Measurements from ENCODE around the gene UPK2. TPM values are rescaled to one million over a fixed set of nuclear protein-coding genes. Genes with fewer than 3 reads are reported as not detected.
"Not testable (repeated sequence)": the region's sequence is repeated elsewhere in the genome, so short reads cannot be mapped to it uniquely, and the experiment has no call there.

Gene UPK2
- total RNA-seq, 1 experiment from 2014 or later, result not detected

DNA sequence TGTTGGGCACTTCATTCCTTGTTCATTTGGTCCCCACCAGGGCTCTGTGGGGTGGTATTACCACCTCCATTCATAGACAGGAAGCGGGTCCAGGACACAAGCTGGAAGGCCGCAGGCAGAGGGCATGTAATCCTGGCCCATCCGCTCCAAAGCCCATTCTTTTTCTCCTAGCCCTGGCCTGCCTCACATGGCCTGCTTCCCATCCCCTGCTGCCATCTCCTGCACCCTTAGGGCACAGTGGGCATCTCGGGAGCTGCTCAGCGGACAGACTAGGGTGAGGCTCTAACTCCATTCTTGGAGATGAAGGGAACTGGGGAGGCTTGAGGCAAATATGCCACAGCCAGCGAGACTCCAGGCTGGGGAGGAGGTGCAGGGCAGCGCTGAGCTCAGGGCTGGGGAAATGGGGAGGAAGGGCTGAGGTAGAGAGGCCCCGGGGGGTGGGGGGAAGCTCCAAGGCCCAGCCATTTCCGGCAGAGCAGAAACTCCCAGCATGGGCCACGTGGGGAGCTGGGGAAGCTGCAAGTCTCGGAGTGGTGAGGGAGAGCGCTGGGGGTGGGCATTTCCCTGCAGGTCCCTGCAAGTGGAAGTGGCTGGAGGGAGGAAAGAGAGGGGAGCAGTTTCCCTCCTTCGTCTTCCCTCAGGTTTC, 16.0 kb upstream of the UPK2 start:
- H3K4me3 ChIP-seq, result no peak overlapping the region
- DNase-seq, result no peak
- H3K27me3 ChIP-seq, result no peaks in the 10 kb centered on the region
- H3K36me3 ChIP-seq, result no peaks in the 10 kb centered on the region
- no peak overlapping the region for H3K27ac ChIP-seq
- no peaks in the 10 kb centered on the region for H3K4me1 ChIP-seq
- H3K9me3 ChIP-seq (replicated peaks), result no peaks in the 10 kb centered on the region

DNA sequence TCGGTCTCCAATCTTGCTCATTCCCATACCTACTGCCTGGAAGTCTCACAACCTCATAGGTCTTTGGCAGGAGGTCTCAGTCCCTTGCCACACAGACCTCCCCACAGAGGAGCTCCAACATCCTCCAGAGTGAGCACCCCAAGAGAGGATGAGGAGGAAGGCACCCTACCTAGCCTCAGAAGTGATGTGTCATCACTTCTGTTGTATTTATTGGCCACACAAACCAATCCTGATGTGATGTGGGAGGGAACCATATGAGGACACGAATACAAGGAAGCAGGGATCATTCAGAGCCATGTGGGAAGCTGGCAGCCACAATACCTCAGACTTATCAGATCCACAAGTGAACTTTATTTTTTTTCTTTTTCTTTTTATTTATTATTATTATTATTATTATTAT, 9.0 kb upstream of the UPK2 start:
- Histone ChIP-seq H3K4me1 (no peaks in the 10 kb centered on the region), H3K27me3 (no peaks in the 10 kb centered on the region), H3K27ac (no peak overlapping the region), H3K9me3 (replicated peaks) (no peaks in the 10 kb centered on the region), H3K36me3 (no peaks in the 10 kb centered on the region), H3K4me3 (no peak overlapping the region)
- DNase-seq, result no peak

DNA sequence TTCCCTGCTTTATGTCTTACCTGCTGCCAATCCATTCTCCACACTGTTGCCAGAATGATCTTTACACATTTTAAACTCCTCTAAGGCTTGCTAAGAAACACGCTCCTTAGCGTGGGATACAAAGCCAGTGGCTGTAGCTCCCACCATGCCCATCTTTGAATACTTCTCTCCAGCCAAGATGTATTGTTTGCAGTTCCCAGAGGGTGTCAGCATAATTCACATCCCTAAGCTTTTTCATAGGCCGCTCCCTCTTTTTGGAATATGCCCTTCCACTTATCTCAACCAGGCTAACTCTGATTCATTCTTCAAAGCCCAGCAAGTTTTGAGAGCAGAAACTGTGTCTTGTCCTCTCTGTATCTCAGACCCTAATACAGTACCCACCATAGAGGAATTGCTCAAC, 8.1 kb upstream of the UPK2 start:
- Histone ChIP-seq H3K4me1 (no peaks in the 10 kb centered on the region), H3K4me3 (no peak overlapping the region), H3K27ac (no peak overlapping the region), H3K27me3 (no peaks in the 10 kb centered on the region), H3K36me3 (no peaks in the 10 kb centered on the region), H3K9me3 (replicated peaks) (no peaks in the 10 kb centered on the region)
- DNase-seq, result no peak

DNA sequence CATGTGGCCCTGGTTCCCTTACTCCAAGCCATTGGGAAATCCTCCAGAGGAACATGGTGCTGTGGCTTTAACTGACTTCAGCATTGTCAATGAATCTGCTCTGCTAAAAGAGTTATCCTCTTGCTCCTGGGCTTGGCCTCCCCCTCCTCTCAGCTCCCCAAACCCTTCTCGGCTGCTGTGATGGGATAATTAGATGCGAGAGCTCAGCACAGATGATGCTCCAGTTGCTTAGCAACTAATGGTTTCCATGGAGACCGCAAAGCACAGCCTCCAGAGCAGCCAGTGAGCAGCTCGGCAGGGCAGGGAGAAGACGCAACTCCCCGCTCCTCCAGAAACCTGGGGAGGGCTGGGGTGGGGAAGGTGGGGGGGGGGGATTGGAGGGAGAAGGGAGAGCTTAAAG, 2.8 kb upstream of the UPK2 start:
- no peak overlapping the region for H3K4me3 ChIP-seq
- H3K9me3 ChIP-seq (replicated peaks), result no peaks in the 10 kb centered on the region
- H3K36me3 ChIP-seq, result no peaks in the 10 kb centered on the region
- 0 out of 2 replicates have a peak, but pooled peaks cover 3% of the 10 kb centered on the region for H3K4me1 ChIP-seq
- no peaks in the 10 kb centered on the region for H3K27me3 ChIP-seq
- DNase-seq, result peak; percentile 42 to 52
- no peak overlapping the region for H3K27ac ChIP-seq

DNA sequence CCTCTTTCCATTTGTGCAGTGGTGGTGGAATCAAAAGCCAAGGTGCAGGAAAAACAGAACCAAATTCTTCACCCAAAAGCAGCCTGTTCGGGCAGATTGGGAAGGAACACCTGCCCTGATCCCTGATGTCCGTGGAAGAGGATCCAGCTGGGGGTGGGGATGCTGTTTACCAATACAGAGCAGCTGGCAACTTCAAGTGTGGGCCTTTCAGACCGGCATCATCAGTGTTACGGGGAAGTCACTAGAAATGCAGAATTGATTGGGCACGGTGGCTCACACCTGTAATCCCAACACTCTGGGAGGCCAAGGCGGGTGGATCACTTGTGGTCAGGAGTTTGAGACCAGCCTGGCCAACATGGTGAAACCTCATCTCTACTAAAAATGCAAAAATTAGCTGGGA, 2.1 kb upstream of the UPK2 start:
- H3K36me3 ChIP-seq; H3K27me3 ChIP-seq; H3K9me3 ChIP-seq (replicated peaks); H3K4me1 ChIP-seq; H3K27ac ChIP-seq; H3K4me3 ChIP-seq: not testable (repeated sequence)
- peak; percentile 39 to 54 for DNase-seq

DNA sequence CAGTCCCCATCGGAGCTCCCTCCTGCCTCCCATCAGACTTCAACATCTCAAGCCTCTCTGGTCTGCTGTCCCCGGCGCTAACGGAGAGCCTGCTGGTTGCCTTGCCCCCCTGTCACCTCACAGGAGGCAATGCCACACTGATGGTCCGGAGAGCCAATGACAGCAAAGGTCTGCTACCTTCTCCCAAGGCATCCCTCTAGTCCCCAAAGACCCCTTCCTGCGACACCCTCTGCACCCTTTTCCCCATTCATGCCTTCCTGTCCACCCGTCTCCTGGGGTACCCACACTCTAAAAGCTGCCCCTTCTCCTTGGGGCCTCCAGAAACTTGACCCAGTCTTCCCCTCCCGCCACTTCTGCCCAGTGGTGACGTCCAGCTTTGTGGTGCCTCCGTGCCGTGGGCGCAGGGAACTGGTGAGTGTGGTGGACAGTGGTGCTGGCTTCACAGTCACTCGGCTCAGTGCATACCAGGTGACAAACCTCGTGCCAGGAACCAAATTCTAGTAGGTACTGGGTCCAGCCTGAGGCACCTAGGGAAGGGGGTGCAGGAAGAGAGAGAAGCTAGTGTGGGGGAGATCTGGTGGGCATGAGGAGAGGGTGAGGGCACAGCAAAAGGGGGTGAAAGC, 860 bp downstream of the UPK2 start:
- Histone ChIP-seq H3K4me3 (no peak overlapping the region), H3K36me3 (no peaks in the 10 kb centered on the region), H3K27me3 (no peaks in the 10 kb centered on the region), H3K4me1 (0 out of 2 replicates have a peak, but pooled peaks cover 3% of the 10 kb centered on the region), H3K27ac (no peak overlapping the region), H3K9me3 (replicated peaks) (no peaks in the 10 kb centered on the region)
- DNase-seq, result no peak

DNA sequence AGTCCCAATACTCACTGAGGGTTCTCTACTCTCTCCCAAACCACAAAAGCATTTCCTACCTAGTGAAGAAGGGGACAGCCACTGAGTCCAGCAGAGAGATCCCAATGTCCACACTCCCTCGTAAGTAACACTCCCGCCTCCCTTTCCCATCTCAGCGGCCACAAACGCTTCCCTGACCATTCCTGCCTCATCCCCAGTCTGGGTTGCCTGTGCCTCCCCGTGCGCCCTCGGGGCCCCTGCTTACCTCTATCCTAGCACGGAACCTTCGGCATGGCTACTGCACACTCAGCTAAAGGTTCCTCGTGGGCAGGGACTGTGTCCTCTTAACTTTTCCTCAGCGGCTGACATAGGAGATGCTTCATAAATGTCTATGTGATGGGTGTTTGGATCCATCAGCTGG, 1.5 kb downstream of the UPK2 start:
- Histone ChIP-seq H3K36me3 (no peaks in the 10 kb centered on the region), H3K4me1 (0 out of 2 replicates have a peak, but pooled peaks cover 3% of the 10 kb centered on the region), H3K27ac (no peak overlapping the region), H3K9me3 (replicated peaks) (no peaks in the 10 kb centered on the region), H3K27me3 (no peaks in the 10 kb centered on the region), H3K4me3 (no peak overlapping the region)
- no peak for DNase-seq

DNA sequence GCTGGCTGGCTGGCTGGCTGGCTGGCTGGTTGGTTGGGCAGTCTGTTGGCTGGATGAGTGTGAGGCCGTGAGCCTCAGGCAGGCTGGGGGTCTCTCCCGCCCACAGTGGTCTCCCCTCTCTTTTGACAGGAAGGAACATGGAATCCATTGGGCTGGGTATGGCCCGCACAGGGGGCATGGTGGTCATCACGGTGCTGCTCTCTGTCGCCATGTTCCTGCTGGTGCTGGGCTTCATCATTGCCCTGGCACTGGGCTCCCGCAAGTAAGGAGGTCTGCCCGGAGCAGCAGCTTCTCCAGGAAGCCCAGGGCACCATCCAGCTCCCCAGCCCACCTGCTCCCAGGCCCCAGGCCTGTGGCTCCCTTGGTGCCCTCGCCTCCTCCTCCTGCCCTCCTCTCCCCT, 1.9 kb downstream of the UPK2 start:
- no peak overlapping the region for H3K4me3 ChIP-seq
- no peaks in the 10 kb centered on the region for H3K9me3 ChIP-seq (replicated peaks)
- DNase-seq, result no peak
- no peaks in the 10 kb centered on the region for H3K27me3 ChIP-seq
- H3K36me3 ChIP-seq, result no peaks in the 10 kb centered on the region
- H3K4me1 ChIP-seq, result 0 out of 2 replicates have a peak, but pooled peaks cover 3% of the 10 kb centered on the region
- no peak overlapping the region for H3K27ac ChIP-seq

DNA sequence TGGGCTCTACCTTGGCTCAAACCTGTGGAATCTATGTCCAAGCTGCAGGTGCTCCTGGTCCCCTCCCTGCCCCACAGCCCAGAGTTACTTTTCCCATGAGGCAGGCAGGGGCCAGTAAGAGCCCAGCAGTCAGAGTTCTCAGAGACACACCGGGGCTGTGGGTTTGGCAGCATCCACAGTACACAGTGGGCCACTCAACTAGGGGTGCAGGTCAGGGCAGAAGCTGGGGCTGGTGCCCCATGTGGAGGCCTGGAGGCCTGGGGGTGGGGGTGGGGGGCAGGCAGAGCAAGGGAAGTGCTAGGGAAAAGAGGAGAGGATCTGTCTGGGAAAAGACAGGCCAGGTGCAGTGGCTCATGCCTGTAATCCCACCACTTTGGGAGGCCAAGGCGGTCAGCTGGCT, 2.5 kb downstream of the UPK2 start:
- DNase-seq, result no peak
- H3K4me1 ChIP-seq, result 0 out of 2 replicates have a peak, but pooled peaks cover 3% of the 10 kb centered on the region
- no peak overlapping the region for H3K27ac ChIP-seq
- no peak overlapping the region for H3K4me3 ChIP-seq
- no peaks in the 10 kb centered on the region for H3K36me3 ChIP-seq
- no peaks in the 10 kb centered on the region for H3K27me3 ChIP-seq
- H3K9me3 ChIP-seq (replicated peaks), result no peaks in the 10 kb centered on the region

DNA sequence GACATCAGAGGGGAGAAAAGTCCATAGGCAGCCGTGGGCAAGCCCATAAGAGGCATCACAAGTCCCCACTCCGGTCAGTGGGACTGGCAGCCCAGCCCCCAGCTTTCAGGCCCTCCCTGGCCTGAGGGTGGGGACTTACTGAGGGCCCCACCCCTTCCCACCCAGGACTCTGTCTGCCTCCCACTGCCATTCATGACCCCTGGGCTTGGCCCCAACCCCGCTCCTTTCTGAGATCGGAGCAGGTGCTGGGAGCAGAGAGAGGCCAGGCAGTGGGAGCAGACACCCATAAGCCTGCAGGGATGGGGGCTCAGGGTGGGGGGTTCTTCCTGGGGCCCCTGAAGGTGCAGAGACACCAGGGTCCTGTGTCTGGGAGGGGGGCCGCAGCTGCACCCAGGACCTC, 5.1 kb downstream of the UPK2 start:
- Histone ChIP-seq H3K36me3 (no peaks in the 10 kb centered on the region), H3K9me3 (replicated peaks) (no peaks in the 10 kb centered on the region), H3K27ac (no peak overlapping the region), H3K4me3 (no peak overlapping the region), H3K4me1 (no peaks in the 10 kb centered on the region), H3K27me3 (no peaks in the 10 kb centered on the region)
- no peak for DNase-seq

DNA sequence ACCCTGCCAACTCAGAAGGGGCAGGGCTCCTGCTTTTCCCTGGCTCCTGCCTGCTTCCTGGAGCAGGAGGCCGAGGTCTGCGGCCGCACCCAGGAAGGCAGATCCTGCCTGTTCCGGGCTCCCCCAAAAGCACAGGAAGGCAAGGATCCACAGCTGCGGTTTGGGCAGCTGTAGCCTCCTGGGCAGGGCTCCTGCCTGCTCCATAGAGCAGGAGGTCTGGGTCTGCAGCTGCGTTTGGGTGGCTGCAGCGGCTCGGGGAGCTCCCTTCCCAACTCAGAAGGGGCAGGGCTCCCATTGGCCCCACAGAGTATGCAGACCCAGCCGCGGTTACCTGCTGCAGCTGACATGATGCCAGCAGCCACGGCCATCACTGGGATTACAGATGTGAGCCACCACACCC, 5.5 kb downstream of the UPK2 start:
- H3K27me3 ChIP-seq, result no peaks in the 10 kb centered on the region
- DNase-seq, result peak; percentile 63 to 70
- H3K4me1 ChIP-seq, result no peaks in the 10 kb centered on the region
- no peaks in the 10 kb centered on the region for H3K9me3 ChIP-seq (replicated peaks)
- no peak overlapping the region for H3K27ac ChIP-seq
- no peak overlapping the region for H3K4me3 ChIP-seq
- no peaks in the 10 kb centered on the region for H3K36me3 ChIP-seq

DNA sequence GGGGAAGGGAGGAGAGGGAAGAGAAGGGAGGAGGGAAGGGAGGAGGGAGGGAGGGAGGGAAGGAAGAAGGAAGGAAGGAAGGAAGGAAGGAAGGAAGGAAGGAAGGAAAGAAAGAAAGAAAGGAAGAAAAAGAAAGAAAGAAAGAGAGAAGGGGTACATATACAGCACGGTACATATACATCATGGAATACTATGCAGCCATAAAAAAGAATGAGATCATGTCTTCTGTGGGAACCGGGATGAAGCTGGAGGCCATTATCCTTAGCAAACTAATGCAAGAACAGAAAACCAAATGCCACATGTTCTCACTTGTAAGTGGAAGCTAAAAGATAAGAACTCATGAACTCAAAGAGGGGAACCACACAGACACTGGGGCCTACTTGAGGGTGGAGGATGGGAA, 13.4 kb downstream of the UPK2 start:
- H3K9me3 ChIP-seq (replicated peaks); H3K27me3 ChIP-seq; H3K4me3 ChIP-seq; H3K27ac ChIP-seq; H3K36me3 ChIP-seq; DNase-seq; H3K4me1 ChIP-seq: not testable (repeated sequence)

DNA sequence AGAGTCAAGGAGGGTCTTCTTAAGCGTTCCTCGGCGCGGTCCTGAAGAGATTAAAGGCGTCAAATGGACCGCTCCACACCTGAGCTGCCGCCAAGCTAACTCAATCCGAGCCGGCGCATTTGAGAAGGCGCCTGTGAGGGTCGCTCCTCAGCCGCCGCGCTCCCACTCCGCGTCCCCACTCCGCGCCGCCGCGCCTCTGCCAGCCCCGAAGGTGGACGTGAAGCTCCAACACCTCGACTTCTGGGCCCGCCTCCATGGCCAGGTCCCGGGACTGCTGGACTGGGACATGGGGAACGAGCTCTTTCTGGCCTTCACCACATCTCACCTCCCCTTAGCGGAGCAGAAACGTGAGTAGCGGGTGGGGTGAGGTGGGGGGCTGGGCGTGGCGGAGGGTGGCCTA, 15.5 kb downstream of the UPK2 start, which contains the start of gene FOXR1:
TSS of gene FOXR1 (plus strand) at position 116 of the 400 bp plus-strand sequence. CDS start at position 287, 171 bp downstream.
- Histone ChIP-seq H3K36me3 (no peaks in the 10 kb centered on the region), H3K4me3 (no peak within 1 kb of the TSS), H3K9me3 (replicated peaks) (no peaks in the 10 kb centered on the region), H3K27me3 (no peaks in the 10 kb centered on the region), H3K27ac (no peak within 1 kb of the TSS), H3K4me1 (no peaks in the 10 kb centered on the region)
- DNase-seq, result no peak

DNA sequence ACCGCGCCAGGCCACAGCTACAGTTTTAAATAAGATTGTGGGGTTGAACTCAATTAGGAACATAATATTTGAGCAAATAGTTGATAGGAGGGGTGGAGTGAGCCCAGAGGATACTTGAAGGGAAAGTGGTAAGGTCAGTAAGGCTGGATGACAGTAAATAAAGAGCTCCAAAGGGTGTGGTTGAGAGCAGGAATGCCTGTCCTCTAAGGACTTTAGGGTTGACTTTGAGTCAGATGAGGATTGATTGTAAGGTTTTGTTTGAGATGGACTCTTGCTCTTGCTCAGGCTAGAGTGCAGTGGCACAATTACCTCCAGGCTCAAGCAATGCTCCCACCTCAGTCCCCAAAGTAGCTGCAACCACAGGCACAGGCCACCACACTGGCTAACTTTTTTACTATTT, 17.9 kb downstream of the UPK2 start:
- H3K27ac ChIP-seq, result no peak overlapping the region
- H3K4me3 ChIP-seq, result no peak overlapping the region
- no peaks in the 10 kb centered on the region for H3K27me3 ChIP-seq
- H3K36me3 ChIP-seq, result no peaks in the 10 kb centered on the region
- DNase-seq, result no peak
- no peaks in the 10 kb centered on the region for H3K9me3 ChIP-seq (replicated peaks)
- H3K4me1 ChIP-seq, result no peaks in the 10 kb centered on the region

DNA sequence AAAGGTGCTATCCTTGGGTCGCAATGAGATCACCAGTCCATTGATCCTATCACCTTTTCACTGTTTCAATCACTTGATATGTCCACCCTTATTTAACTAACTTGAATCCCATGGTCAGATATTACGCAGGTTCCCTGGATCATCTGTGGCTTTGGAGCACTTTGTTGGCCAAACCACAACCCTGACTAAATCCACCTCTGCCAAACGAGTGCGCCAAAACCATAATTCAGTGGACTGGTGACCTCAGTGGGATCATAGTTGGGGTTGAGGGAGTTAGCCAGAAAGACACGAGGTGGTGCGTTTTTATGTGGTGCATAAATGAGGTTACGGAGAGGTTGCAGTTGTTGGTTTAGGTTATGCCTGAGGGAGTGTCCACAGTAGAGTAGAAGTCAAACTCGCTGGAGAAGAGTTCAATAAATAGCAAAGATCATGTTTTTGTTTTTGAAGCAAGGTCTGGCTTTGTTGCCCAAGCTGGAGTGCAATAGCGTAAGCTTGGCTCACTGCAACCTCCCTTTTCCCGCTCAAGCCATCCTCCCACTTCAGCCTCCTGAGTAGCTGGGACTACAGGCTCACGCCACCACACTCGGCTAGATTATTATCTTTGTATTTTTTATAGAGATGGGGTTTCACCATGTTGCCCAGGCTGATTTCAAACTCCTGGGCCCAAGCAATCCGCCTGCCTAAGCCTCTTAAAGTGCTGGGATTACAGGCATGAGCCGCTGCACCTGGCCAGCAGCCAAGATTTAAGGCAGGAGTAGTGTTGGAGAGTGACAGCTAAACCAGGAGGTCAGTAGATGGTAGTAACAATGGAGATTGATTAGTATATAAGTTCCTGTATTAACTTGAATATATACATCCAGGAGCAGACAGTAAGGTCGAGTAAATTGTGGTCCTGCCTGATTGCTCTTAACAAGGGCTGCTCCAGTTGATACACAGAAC, 19.9 kb downstream of the UPK2 start:
- no peak overlapping the region for H3K27ac ChIP-seq
- no peaks in the 10 kb centered on the region for H3K9me3 ChIP-seq (replicated peaks)
- H3K4me1 ChIP-seq, result no peaks in the 10 kb centered on the region
- H3K4me3 ChIP-seq, result no peak overlapping the region
- H3K36me3 ChIP-seq, result no peaks in the 10 kb centered on the region
- no peaks in the 10 kb centered on the region; the same call in 1 of the 2 replicates for H3K27me3 ChIP-seq
- DNase-seq, result peak in 1 of 2 experiments; percentile 47

Measured in SJCRH30 (cell line).